HG02870 (cell line): Measurements from ENCODE around the gene HID1.
"Not testable (repeated sequence)": the region's sequence is repeated elsewhere in the genome, so short reads cannot be mapped to it uniquely, and the experiment has no call there.

ENCODE experiments used
- ATAC-seq: cut with Tn5 transposase; IDR thresholded peaks from one replicate; pipeline ENCODE4 v1.9.1; 2021; ENCODE audit warnings: mild to moderate bottlenecking, moderate library complexity; ENCODE audit not compliant: unreplicated experiment

Gene HID1

GRCh38 chr17:74969501-74969900 lies 3.1 kb downstream of the HID1 start:
- ATAC-seq, result not testable (repeated sequence)

- ATAC-seq, result no peak
Observed at GRCh38 chr17:74968361-74968780, 4.2 kb downstream of the HID1 start.

GRCh38 chr17:74964988-74965622 lies 7.5 kb downstream of the HID1 start:
- ATAC-seq, result no peak

GRCh38 chr17:74964246-74964761 lies 8.3 kb downstream of the HID1 start:
- ATAC-seq, result no peak

GRCh38 chr17:74963656-74964055 lies 8.9 kb downstream of the HID1 start:
- no peak for ATAC-seq

GRCh38 chr17:74962622-74963394 lies 9.8 kb downstream of the HID1 start:
- no peak for ATAC-seq

- no peak for ATAC-seq
Observed at GRCh38 chr17:74961657-74962350, 10.8 kb downstream of the HID1 start.

- no peak for ATAC-seq
Observed at GRCh38 chr17:74960570-74961342, 11.8 kb downstream of the HID1 start.

- ATAC-seq, result no peak
Observed at GRCh38 chr17:74959826-74960515, 12.6 kb downstream of the HID1 start.

GRCh38 chr17:74957935-74958740 lies 14.4 kb downstream of the HID1 start:
- no peak for ATAC-seq

GRCh38 chr17:74956093-74956492 lies 16.5 kb downstream of the HID1 start:
- ATAC-seq, result no peak

GRCh38 chr17:74954665-74955421 lies 17.7 kb downstream of the HID1 start:
- no peak for ATAC-seq

GRCh38 chr17:74954115-74954514 lies 18.4 kb downstream of the HID1 start:
- ATAC-seq, result no peak

- no peak for ATAC-seq
Observed at GRCh38 chr17:74953134-74953687, 19.3 kb downstream of the HID1 start.

- ATAC-seq, result no peak
Observed at GRCh38 chr17:74952431-74953133, 20.0 kb downstream of the HID1 start.

GRCh38 chr17:74951680-74952421 lies 20.7 kb downstream of the HID1 start:
- ATAC-seq, result no peak

GRCh38 chr17:74951065-74951464 lies 21.5 kb downstream of the HID1 start:
- ATAC-seq, result no peak
